Neural progenitor cell (in vitro differentiated cells): Measurements from ENCODE around the gene RUFY2.

ENCODE experiments used
- EZH2 ChIP-seq: fragments of 200-600 bp; sonication (generic); IDR thresholded peaks from 2 replicates; pipeline ENCODE4 v1.6.1; 2017; ENCODE audit warnings: antibody characterized with exemption, mild to moderate bottlenecking, moderate library complexity
- TF ChIP-seq, protein P1 (sequence below): fragments of 200-600 bp; sonication (generic); IDR thresholded peaks from 2 replicates; pipeline ENCODE4 v1.5.1; 2017; ENCODE audit warnings: antibody characterized with exemption, mild to moderate bottlenecking

- TF ChIP-seq, protein P1, sequence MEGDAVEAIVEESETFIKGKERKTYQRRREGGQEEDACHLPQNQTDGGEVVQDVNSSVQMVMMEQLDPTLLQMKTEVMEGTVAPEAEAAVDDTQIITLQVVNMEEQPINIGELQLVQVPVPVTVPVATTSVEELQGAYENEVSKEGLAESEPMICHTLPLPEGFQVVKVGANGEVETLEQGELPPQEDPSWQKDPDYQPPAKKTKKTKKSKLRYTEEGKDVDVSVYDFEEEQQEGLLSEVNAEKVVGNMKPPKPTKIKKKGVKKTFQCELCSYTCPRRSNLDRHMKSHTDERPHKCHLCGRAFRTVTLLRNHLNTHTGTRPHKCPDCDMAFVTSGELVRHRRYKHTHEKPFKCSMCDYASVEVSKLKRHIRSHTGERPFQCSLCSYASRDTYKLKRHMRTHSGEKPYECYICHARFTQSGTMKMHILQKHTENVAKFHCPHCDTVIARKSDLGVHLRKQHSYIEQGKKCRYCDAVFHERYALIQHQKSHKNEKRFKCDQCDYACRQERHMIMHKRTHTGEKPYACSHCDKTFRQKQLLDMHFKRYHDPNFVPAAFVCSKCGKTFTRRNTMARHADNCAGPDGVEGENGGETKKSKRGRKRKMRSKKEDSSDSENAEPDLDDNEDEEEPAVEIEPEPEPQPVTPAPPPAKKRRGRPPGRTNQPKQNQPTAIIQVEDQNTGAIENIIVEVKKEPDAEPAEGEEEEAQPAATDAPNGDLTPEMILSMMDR, result no peak
- no peak for TF ChIP-seq EZH2
Observed at GRCh38 chr10:68419376-68419775, 12.3 kb upstream of the RUFY2 start.
